ENCODE results near the gene CTSD. TPM values are rescaled to one million over a fixed set of nuclear protein-coding genes. Genes with fewer than 3 reads are reported as not detected.

CTSD gene
- total RNA-seq, 1 donor, result 63.9 TPM

- H3K4me3 ChIP-seq (ENCODE audit: low read depth, low read length), result no peak overlapping the region
- TF ChIP-seq CTCF (IDR thresholded peaks at IDR 0.05; ENCODE audit: insufficient read depth, low read depth, low read length), result no peak
- no peak for DNase-seq (ENCODE audit: low read depth)
These were observed 18.4 kb upstream of the CTSD start for GRCh38 chr11:1782031-1782590.

- no peak for DNase-seq (ENCODE audit: low read depth)
- TF ChIP-seq CTCF (IDR thresholded peaks at IDR 0.05; ENCODE audit: insufficient read depth, low read depth, low read length), result no peak
- H3K4me3 ChIP-seq (ENCODE audit: low read depth, low read length), result no peak overlapping the region
These were observed 17.9 kb upstream of the CTSD start for GRCh38 chr11:1781593-1781975.

- no peak for DNase-seq (ENCODE audit: low read depth)
- no peak for TF ChIP-seq CTCF (IDR thresholded peaks at IDR 0.05; ENCODE audit: insufficient read depth, low read depth, low read length)
- no peak overlapping the region for H3K4me3 ChIP-seq (ENCODE audit: low read depth, low read length)
These were observed 17.2 kb upstream of the CTSD start for GRCh38 chr11:1780700-1781592.

- TF ChIP-seq CTCF (IDR thresholded peaks at IDR 0.05; ENCODE audit: insufficient read depth, low read depth, low read length), result no peak
- no peak overlapping the region for H3K4me3 ChIP-seq (ENCODE audit: low read depth, low read length)
- DNase-seq (ENCODE audit: low read depth), result no peak
These were observed 16.3 kb upstream of the CTSD start for GRCh38 chr11:1779806-1780699.

- TF ChIP-seq CTCF (IDR thresholded peaks at IDR 0.05; ENCODE audit: insufficient read depth, low read depth, low read length), result no peak
- DNase-seq (ENCODE audit: low read depth), result no peak
- no peak overlapping the region for H3K4me3 ChIP-seq (ENCODE audit: low read depth, low read length)
These were observed 15.5 kb upstream of the CTSD start for GRCh38 chr11:1779034-1779805.

Measured in fibroblast of villous mesenchyme (primary cell).